K562 (cell line): ENCODE measurements around the gene VPREB3. TPM values are rescaled to one million over a fixed set of nuclear protein-coding genes. Genes with fewer than 3 reads are reported as not detected.

Source experiments
- ARID4B ChIP-seq: sonication (generic); formaldehyde crosslinking; IDR thresholded peaks from 2 replicates; pipeline ENCODE4 v1.8.0; 2022; ENCODE audit warnings: mild to moderate bottlenecking, missing genetic modification reagents
- CREM ChIP-seq: IDR thresholded peaks from 2 replicates; pipeline ENCODE4 v1.6.1; 2014; ENCODE audit warnings: antibody characterized with exemption, low read depth
- FOXM1 ChIP-seq, 2 experiments: fragments of 450-650 bp in 1 of 2; sonication (generic) in 1 of 2; formaldehyde crosslinking in 1 of 2; IDR thresholded peaks; 2 replicates each; pipeline versions ENCODE4 v1.6.1 to v1.9.0; 2017 to 2022; ENCODE audit warnings: low read depth in 2 of 2, mild to moderate bottlenecking in 2 of 2, missing genetic modification reagents in 1 of 2, moderate library complexity in 1 of 2
- GABPB2 ChIP-seq: fragments of 250-450 bp; sonication (Bioruptor Pico); conservative IDR thresholded peaks from 2 replicates; pipeline ENCODE4 v1.5.1; 2021; ENCODE audit warnings: mild to moderate bottlenecking
- HCFC1 ChIP-seq: IDR thresholded peaks from 2 replicates; pipeline ENCODE4 v1.6.1; 2012; ENCODE audit warnings: low read depth, low read length, improper control_type of control experiment
- HLTF ChIP-seq: fragments of 450-650 bp; IDR thresholded peaks from 2 replicates; pipeline ENCODE4 v1.6.1; 2016
- KDM5B ChIP-seq: fragments of 200-600 bp; sonication (generic); IDR thresholded peaks from 2 replicates; pipeline ENCODE4 v1.6.1; 2012; ENCODE audit warnings: low read depth, mild to moderate bottlenecking, moderate library complexity, low read length, control low read depth, inconsistent platforms; ENCODE audit not compliant: insufficient replicate concordance
- POLR2H ChIP-seq: IDR thresholded peaks from 2 replicates; pipeline ENCODE4 v1.6.1; 2016; ENCODE audit warnings: missing genetic modification characterization, low read depth, mild to moderate bottlenecking, control low read depth, missing compliant biosample characterization, moderate library complexity
- POLR3A ChIP-seq: IDR thresholded peaks from 2 replicates; pipeline ENCODE4 v1.6.1; 2011; ENCODE audit warnings: borderline replicate concordance, mild to moderate bottlenecking, moderate library complexity; ENCODE audit not compliant: insufficient read length, insufficient read depth; ENCODE audit errors: extremely low read depth
- PTBP1 ChIP-seq: fragments of 200-400 bp; formaldehyde crosslinking; IDR thresholded peaks from 2 replicates; pipeline ENCODE4 v1.6.1; 2017; ENCODE audit warnings: low read depth, low read length
- RAD21 ChIP-seq, 2 experiments: fragments of 250-450 bp in 1 of 2; fragments of 450-650 bp in 1 of 2; sonication (Bioruptor Pico) in 1 of 2; formaldehyde crosslinking in 1 of 2; IDR thresholded peaks in 1 of 2; conservative IDR thresholded peaks in 1 of 2; 2 replicates each; pipeline versions ENCODE4 v1.4.0 to v1.8.0; 2020 to 2022; ENCODE audit warnings: mild to moderate bottlenecking in 2 of 2, moderate library complexity in 1 of 2
- SP2 ChIP-seq: IDR thresholded peaks from 2 replicates; pipeline ENCODE4 v1.6.1; 2011; ENCODE audit warnings: mild to moderate bottlenecking, low read depth, low read length, moderate library complexity; ENCODE audit not compliant: poor library complexity, severe bottlenecking; ENCODE audit errors: extremely low read depth
- STAT5B ChIP-seq: fragments of 250-450 bp; sonication (Bioruptor Pico); IDR thresholded peaks from 2 replicates; pipeline ENCODE4 v1.8.0; 2021; ENCODE audit warnings: mild to moderate bottlenecking, inconsistent platforms
- TBP ChIP-seq: optimal IDR thresholded peaks from 2 replicates; pipeline ENCODE3; 2011; ENCODE audit warnings: low read depth, low read length, improper control_type of control experiment
- YY1 ChIP-seq, 3 experiments: IDR thresholded peaks; 2 replicates each; pipeline ENCODE4 v1.6.1; 2011; ENCODE audit warnings: low read length in 2 of 3, mild to moderate bottlenecking in 2 of 3, moderate library complexity in 2 of 3, borderline replicate concordance in 1 of 3, control low read depth in 1 of 3, low read depth in 1 of 3; ENCODE audit not compliant: insufficient read depth in 3 of 3, insufficient replicate concordance in 2 of 3, control insufficient read depth in 1 of 3, insufficient read length in 1 of 3; ENCODE audit errors: extremely low read depth in 1 of 3
- ZKSCAN3 ChIP-seq: fragments of 250-450 bp; sonication (Bioruptor Pico); IDR thresholded peaks from 2 replicates; pipeline ENCODE4 v1.4.0; 2020
- ZNF133 ChIP-seq: fragments of 250-450 bp; sonication (Bioruptor Pico); IDR thresholded peaks from 2 replicates; pipeline ENCODE4 v1.4.0; 2020; ENCODE audit warnings: mild to moderate bottlenecking
- ZNF239 ChIP-seq: fragments of 250-450 bp; sonication (Bioruptor Pico); IDR thresholded peaks from 2 replicates; pipeline ENCODE4 v1.4.0; 2020; ENCODE audit warnings: mild to moderate bottlenecking
- ZNF695 ChIP-seq: fragments of 450-650 bp; formaldehyde crosslinking; IDR thresholded peaks from 2 replicates; pipeline ENCODE4 v1.4.0; 2020; ENCODE audit warnings: mild to moderate bottlenecking, moderate library complexity
- ZNF764 ChIP-seq: fragments of 250-450 bp; sonication (Bioruptor Pico); IDR thresholded peaks from 2 replicates; pipeline ENCODE4 v1.4.0; 2020; ENCODE audit warnings: low read depth, mild to moderate bottlenecking, moderate library complexity
- ZNF77 ChIP-seq: fragments of 250-450 bp; sonication (Bioruptor Pico); IDR thresholded peaks from 2 replicates; pipeline ENCODE4 v1.5.0; 2020
- polyA plus RNA-seq, 8 experiments: library from polyadenylated mRNA; depleted of rRNA in 4 of 8; stranded (reverse) in 5 of 8; unstranded in 3 of 8; fragments of >200 nt; fragmentation: Nextera tagmentation in 2 of 8; fragmentation: Illumina TruSeq in 1 of 8; extraction: Ambion mirVana in 2 of 8; extraction: Trizol in 1 of 8; gene quantifications; 2 replicates each; pipeline versions ENCODE4 v1.2.1 to v1.2.3, GENCODE V29; 2011 to 2014; ENCODE audit warnings: inconsistent platforms in 1 of 8, missing spikeins in 1 of 8
- total RNA-seq, 7 experiments: library from RNA; depleted of rRNA in 6 of 7; stranded (reverse); fragments of >200 nt in 6 of 7; fragmentation: Illumina TruSeq in 2 of 7; extraction: Trizol in 2 of 7; gene quantifications; 2 replicates each; pipeline versions ENCODE4 v1.2.1 to v1.2.3, GENCODE V29; 2011 to 2021; ENCODE audit warnings: low replicate concordance in 1 of 7
- TF ChIP-seq, protein P1 (sequence below): sonication (generic); formaldehyde crosslinking; IDR thresholded peaks from 2 replicates; pipeline ENCODE4 v1.8.0; 2022; ENCODE audit warnings: mild to moderate bottlenecking, missing genetic modification reagents, borderline replicate concordance

VPREB3 gene
- total and polyA plus RNA-seq, 9 of the 15 experiments (the other 6 are each of a cell fraction or from before 2014, with no cell fraction given): 0.14 to 0.71 (median 0.20) TPM; not detected in 6

GRCh38 chr22:23751441-23751996 lies 2.7 kb downstream of the VPREB3 start (continued):
- TF ChIP-seq GABPB2 (no peak), CREM (no peak), HLTF (no peak), HCFC1 (no peak), SP2 (no peak), FOXM1 (IDR thresholded peaks at IDR 0.05; ENCODE audit: low read depth) (no peak), FOXM1 (CRISPR knock-in tag; IDR thresholded peaks at IDR 0.05; ENCODE audit: low read depth) (no peak), ARID4B (CRISPR knock-in tag) (0 out of 2 replicates have a peak, but pooled peaks have one; percentile 34), RAD21 (CRISPR knock-in tag; conservative IDR thresholded peaks at IDR 0.05 in 1 of 2, IDR thresholded peaks at IDR 0.05 in 1 of 2) (no peak), STAT5B (no peak), POLR3A (peak; percentile 72), ZNF77 (no peak), ZNF133 (CRISPR knock-in tag) (no peak), ZKSCAN3 (CRISPR knock-in tag) (no peak), KDM5B (no peak), ZNF695 (CRISPR knock-in tag) (no peak), ZNF764 (CRISPR knock-in tag) (0 out of 2 replicates have a peak, but pooled peaks have one; percentile 23), TBP (peak; percentile 91), ZNF239 (CRISPR knock-in tag) (no peak), YY1 (IDR thresholded peaks at IDR 0.05; ENCODE audit: borderline replicate concordance in 1 of 3, control insufficient read depth in 1 of 3, extremely low read depth in 1 of 3, insufficient read depth in 3 of 3, insufficient read length in 1 of 3, insufficient replicate concordance in 2 of 3, low read depth in 1 of 3, low read length in 2 of 3) (peak in 2 of 3 experiments; percentile 47 to 81), PTBP1 (no peak), POLR2H (tag) (peak; percentile 90)
- TF ChIP-seq, protein P1, sequence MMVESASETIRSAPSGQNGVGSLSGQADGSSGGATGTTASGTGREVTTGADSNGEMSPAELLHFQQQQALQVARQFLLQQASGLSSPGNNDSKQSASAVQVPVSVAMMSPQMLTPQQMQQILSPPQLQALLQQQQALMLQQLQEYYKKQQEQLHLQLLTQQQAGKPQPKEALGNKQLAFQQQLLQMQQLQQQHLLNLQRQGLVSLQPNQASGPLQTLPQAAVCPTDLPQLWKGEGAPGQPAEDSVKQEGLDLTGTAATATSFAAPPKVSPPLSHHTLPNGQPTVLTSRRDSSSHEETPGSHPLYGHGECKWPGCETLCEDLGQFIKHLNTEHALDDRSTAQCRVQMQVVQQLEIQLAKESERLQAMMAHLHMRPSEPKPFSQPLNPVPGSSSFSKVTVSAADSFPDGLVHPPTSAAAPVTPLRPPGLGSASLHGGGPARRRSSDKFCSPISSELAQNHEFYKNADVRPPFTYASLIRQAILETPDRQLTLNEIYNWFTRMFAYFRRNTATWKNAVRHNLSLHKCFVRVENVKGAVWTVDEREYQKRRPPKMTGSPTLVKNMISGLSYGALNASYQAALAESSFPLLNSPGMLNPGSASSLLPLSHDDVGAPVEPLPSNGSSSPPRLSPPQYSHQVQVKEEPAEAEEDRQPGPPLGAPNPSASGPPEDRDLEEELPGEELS (CRISPR knock-in tag): no peak
